Measurements from ENCODE around the gene KCTD14.
A peak's percentile ranks its signal among the peaks of the same experiment; 100 is the strongest.
"Not testable (repeated sequence)": the region's sequence is repeated elsewhere in the genome, so short reads cannot be mapped to it uniquely, and the experiment has no call there.

Gene KCTD14

DNA sequence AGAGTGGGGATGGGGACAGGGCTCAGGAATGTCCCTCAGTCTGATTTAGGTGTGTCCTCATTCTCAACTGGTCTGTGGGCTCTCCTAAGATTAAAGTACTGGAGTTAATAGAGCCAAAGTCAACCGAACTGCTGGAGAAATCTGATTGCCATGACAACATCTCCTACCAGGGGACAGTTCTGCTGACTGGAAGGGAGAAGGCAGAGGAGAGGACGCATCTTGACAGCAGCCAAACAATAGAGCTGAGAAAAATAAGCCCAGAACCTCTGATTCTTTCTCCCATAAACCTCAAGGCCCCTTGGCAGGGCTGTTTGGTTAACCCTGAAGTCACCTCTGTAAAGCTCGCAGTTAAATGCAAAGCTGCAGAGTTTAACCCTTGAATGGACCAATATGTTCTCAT lies 2.8 kb downstream of the KCTD14 start:
- DNase-seq = no peak

DNA sequence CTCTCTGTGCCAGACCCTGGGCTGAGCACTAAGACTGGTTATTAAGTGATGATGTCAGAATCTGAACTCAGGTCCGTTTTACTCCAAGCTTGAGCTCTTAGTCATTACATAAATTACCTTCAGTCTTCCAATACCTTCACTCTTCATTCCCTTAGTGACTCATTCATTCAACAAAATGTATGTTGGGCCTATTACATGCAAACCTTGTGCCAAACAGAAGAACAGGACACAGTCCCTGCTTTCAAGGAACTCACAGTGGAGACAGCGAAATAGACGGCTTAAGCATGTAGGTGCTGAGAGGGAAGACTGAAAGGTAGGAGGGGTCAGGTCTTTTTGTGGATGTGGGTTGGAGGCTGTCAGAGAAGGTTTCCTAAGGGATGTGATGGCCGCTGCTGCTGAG lies 3.3 kb downstream of the KCTD14 start:
- DNase-seq = no peak

DNA sequence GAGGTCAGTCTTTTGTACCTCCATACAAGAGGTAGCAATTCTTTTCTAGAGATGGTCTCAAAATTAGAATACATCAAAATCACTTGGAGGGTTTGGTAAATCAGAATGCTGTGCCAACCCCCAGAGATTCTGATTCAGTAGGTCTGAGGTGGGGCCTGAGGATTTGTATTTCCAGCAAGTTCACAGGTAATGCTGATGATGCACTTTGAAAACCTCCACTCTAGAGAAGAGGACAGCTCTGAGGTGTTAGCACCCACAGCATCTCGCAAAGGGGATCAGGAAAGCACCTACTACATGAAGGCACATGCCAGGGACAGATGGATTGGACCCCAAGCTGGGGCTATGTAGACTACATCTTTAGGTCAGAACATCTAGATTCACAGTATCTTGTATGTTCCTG lies 7.2 kb downstream of the KCTD14 start:
- DNase-seq = no peak

DNA sequence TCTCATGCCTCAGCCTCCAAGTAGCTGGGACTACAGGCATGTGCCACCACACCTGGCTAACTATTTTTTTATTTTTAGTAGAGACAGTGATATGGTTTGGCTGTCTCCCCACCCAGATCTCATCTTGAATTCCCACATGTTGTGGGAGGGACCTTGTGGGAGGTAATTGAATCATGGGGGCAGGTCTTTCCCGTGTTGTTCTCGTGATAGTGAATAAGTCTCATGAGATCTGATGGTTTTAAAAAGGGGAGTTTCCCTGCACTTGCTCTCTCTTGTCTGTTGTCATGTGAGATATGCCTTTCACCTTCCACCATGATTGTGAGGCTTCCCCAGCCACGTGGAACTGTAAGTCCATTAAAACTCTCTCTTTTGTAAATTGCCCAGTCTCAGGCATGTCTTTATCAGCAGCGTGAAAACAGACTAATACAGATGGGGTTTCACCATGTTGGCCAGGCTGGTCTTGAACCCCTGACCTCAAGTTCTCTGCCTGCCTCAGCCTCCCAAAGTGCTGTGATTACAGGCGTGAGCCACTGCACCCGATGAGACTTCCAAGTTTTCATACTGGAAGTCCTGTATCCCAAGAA lies 8.0 kb downstream of the KCTD14 start:
- DNase-seq = not testable (repeated sequence)

DNA sequence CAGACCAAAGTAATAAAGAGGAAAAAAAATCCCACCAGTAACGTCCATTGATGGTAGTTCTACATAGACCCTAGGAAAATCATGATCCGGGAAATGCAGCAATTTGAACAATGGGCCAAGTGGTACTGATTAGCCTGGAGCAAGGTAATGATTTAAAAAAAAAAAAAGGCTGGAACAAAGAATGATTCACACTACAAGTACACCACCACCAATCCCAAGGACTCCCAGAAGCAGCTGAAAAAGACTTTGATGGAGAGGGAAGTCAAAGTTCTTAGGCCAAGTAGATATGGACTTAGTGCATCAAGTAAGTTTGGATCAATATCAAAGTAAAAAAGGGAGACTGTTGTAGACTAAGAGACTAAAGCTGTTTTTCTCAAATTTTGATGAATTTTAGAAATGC lies 11.8 kb downstream of the KCTD14 start:
- no peak for DNase-seq

DNA sequence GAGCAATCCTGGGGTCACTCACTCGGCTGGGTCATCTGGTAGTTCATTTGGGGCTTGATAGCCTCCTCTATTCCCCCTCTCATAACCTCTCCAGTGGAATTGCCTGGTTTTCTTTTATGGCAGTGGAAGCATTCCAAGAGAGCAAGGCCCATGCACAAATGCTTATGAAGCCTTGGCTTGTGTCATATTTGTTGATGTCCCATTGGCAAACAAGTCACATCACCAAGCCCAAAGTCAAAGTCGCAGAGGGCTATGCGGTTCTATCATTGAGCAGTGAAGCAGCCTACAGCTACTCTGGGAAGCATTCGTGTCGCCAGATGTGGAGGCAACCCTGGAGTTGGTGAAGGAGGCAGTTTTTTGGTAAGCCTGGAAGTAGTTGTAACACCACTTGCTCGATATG lies 12.3 kb downstream of the KCTD14 start:
- no peak for DNase-seq

DNA sequence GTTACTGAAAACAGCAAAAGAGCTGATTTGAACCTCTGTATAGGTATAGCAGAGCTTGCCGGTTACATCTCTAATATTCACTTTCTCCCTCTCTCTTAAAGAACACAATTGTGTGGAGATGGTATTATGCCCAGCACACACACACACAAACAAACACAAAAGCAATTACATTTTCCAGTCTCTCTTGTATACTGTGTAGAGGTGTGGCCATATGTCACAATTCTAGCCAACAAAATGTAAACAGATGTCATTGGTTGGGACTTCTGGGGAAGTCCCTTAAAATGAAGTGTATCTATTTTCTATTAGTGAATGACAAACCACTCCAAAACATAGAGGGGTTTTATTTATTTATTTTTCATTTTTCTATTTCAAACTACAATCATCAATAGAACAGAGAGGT lies 12.8 kb downstream of the KCTD14 start:
- DNase-seq = no peak

DNA sequence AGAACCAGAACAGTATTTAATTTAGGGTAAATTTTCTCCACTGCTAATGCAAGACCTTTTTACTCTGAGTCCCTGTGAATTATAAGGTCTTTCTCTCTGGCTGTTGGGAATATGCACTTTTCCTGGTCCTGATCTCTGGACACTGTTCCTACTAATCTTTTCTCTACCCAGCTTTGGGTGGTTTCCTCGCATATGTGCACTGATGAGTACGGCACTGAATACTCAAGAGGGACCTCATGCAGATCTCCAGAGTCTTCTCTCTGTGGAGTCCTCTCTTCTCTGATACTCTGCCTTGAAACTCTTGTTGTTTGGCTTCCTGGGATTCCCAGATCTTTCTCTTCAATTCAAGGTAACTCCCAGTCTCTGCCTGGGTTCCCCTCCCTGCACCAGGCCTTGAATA lies 14.0 kb downstream of the KCTD14 start:
- DNase-seq = no peak

DNA sequence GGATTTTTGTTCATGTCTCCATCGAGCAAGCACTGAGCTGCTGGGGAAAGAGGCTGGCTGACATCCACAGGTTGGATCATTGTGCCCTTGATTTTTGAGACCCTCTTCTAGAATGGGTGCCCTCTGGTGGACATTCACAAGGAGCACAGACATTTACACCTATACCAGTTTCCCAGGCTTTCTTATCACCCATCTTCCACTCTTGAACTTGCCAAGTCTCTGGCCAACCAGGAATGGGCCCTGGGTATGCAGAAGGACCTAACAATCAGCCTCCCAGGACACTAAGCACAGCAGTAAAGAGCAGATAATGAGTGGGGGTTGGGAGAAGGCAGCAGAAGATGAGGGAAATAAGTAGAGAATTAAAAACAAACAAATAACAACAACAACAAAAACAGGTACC lies 22.9 kb downstream of the KCTD14 start:
- DNase-seq = peak; percentile 63

DNA sequence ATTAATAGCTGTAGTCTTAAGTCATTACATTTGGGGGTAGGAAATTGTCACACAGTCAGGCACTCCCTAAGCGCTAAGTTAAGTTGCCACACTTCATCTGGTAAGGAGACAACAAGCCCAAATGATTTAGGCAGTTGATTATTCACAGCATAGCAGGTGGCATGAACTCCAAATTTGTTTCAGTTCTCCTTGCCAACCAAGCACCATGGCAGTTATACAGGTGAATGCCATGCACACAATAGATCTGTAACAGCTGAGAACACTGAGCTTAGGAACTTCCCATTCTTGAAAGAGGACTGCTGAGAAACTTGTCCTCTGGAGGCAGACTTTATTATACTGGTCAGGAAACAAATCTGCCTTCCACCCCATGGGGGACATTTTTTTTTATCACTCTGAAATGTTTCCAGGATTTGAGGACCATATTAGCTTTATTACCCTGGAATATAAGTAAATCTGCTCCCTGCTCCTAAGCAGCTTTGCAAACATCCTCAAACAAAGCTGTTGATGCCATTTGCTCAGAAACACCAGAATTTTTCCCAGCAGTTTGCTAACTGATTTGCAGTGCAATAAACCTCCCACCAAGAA lies 23.5 kb downstream of the KCTD14 start:
- DNase-seq = no peak

DNA sequence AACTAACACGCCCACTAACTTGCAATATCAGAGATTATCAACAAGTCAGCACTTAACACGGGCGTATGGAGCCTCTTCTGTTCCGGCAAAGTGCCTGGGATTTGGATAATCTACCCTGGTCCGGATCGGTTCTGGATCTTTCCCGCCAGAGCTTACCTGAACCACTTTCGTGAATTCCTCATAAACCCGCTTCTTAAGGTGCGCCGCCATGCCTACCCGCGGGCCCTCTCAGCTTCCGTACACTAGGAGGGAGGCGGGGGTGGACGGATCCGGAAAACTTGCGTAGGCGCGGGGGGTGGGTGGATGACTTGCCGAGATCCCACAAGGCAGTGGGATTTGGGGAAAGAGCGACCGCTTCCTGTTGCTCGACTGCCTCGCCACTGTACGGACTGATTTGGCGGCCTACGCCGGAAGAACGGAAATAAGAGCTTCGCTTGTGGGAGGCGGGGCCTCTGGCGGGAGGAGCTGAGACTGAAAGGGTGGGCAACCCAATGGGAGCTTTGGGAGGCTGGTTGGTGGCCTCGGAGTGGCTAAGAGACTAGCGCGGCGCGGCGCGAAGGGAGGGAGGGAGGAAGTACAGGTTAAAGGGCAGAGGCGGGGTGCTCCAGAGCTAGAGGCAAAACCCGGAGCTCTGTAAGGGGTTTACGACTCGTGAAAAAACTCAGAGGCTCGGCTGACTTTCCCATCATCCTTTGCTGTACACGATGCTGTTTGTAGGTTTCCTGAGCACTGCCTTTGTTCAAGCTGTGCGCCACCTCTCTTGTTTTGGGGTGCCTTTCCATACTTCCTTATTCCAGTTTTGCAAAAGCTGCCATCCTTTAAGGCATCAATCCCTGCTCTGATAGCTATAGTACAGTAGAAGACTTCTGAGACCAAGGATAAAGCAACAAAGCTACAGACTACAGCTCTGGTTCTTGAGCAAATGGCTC lies 28.4 kb downstream of the KCTD14 start, which contains the start of gene INTS4:
TSS of gene INTS4 (minus strand) at position 235 of the 929 bp plus-strand sequence. CDS start at position 210, 25 bp downstream.
- peak; percentile 99 for DNase-seq

DNA sequence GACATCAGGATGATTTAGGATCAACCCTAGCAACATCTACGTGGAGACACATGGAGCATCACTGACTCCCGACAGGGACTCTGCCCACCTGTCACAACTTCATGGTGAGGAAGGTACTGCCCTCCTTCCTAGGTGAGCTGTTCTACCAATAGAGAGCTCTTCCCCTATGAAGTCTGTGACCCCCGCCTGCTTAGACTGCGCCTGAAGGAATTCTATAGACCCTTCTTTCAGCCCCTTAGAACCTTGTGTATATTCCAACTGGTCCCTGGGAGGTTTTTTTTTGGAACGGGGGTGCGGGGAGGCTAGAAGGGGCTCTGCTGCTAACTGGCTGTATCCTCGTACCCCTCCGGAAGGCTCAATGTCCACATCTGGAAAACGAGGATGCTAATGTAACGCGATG lies 29.2 kb downstream of the KCTD14 start:
- no peak for DNase-seq

DNA sequence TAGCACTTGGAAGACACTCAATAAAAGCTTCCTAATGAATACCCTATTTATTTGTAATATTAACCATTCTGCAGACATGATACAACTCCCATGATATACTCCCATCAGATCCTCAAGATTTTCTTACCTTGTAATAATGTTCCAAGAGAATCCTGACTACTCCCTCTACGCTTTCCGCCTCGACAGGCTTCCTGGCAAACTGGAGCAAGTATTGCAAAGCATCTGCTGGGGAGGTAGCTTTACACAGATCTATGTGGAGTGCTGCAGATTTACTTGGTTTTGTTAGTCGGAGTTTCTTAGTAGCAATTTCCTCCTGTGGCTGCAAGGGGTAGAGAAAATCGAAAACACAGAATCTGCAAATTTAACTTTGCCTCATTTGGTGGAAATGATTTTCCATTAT lies 32.1 kb downstream of the KCTD14 start:
- DNase-seq = no peak

DNA sequence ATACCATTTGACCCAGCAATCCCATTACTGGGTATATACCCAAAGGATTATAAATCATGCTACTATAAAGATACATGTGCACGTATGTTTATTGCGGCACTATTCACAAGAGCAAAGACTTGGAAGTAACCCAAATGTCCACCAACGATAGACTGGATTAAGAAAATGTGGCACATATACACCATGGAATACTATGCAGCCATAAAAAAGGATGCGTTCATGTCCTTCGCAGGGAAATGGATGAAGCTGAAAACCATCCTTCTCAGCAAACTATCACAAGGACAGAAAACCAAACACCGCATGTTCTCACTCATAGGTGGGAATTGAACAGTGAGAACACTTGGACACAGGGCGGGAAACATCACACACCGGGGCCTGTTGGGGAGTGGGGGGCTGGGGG lies 36.6 kb downstream of the KCTD14 start:
- DNase-seq = not testable (repeated sequence)

DNA sequence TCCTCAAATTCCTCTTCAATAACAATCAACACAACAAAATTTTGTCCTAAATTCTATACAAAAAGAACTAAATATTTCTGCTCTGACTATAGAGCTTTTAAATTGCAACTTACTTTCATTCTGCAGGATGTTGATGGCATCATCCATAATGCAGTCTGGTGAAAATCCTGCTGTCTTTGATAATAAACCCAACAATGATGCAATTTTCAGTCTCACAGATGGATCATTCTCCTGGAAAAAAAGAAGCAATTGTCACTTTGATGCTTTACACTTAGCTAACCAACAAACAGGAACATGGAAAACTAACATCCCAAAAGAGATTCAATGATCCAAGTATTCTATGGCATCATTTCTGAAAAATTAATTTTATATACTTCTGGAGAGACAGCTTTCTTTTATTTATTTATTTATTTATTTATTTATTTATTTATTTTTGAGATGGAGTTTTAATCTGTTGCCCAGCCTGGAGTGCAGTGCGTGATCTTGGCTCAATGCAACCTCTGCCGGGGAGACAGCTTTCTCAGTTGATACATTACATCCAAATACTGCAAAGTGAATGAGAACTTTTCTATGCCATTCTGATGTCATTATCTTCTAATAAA lies 41.6 kb downstream of the KCTD14 start:
- no peak for DNase-seq

DNA sequence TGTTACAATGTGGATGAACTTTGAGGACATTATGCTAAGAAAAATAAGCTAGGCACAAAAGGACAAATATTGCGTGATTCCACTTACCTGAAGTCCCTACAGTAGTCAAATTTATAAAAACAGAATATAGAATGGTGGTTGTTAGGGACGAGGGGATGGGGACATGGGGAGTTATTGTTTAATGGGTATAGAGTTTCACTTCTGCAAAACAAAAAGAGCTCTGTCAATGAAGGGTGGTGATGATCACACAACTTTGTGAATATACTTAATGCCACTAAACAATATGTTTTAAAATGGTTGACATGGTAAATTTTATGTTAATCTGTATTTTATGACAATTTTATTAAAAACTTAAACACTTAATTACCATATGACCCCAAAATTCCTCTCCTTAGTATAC lies 54.7 kb downstream of the KCTD14 start:
- no peak for DNase-seq

DNA sequence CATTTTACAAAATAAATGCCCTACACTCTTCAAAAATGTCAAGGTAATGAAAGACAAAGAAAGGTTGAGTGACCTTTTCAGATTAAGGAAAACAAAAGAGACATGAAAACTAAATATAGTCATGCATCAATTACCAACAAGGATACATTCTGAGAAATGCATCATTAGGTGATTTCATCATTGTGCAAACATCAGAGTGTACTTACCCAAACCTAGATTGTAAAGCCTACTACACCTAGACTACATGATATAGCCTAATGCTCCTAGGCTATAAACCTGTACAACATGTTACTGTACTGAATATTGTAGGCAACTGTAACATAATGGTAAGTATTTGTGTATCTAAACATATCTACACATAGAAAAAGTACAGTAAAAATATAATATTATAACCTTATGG lies 55.3 kb downstream of the KCTD14 start:
- DNase-seq = no peak

DNA sequence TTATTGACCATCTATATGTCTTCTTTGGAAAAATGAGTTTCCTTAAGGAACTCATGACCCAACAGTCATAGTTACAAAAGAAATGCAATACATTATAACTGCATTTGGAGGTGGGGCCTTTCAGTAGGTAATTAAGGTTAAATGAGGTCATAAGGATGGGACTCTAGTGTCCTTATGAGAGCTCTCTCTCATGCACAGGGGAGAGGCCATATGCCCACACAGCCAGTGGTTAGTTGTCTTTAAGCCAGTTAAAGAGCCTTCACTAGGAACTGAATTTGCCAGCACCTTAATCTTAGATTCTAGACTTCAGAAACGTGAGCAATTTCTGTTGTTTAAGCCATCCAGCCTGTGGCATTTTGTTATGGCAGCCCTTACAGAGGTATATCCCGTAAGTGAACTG lies 56.0 kb downstream of the KCTD14 start:
- no peak for DNase-seq

DNA sequence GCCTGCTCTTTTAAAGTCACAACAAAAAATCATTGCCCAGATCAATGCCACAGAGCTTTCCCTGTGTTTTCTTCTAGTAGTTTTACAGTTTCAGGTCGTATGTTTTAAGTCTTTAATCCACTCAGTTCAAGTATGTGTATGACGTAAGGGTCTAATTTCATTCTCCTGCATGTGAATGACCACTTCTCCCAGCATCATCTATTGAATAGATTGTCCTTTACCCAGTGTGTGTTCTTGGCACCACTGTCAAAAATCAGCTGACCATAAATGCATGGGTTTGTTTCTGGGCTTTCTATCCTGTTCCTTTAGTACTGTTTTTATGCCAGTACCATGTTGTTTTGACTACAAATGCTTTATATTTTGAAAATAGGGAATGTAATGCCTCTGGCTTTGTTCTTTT lies 56.7 kb downstream of the KCTD14 start:
- no peak for DNase-seq
